ENCODE results near the gene C14orf93. TPM values are rescaled to one million over a fixed set of nuclear protein-coding genes. Genes with fewer than 3 reads are reported as not detected.

The C14orf93 gene
- total and polyA plus RNA-seq, 2 donors (not counting 1 experiment from before 2014, with no cell fraction given): 17.9 to 26.8 TPM

DNA sequence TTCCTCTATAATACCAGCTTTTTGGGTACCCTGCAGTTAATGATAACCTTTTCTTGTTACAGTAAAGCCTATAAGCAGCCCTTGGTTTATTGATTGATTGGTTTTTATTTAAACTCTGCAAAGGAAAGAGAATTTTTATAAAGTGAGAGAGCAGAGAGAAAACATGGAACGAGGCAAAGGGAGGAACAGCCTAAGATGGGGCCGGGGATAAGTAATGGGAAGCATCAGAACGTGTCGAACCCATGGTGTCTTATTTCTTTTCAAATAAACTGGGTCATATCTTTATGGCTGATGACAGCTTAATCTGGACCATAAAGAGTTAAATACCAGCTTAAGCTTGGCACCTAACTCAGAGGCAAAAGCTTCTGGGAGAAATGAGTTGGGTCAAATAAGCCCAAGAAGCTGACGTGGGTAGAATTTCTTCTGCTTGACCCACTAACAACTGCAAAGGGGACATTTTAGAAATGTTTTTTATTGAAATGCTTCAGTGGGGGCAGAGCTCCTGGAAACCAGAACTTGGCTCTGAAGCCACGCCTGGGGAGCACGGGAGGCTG lies 12.0 kb upstream of the C14orf93 start:
- H3K27me3 Mint-ChIP-seq: no peaks in the 10 kb centered on the region
- no peak overlapping the region for H3K27ac Mint-ChIP-seq
- TF ChIP-seq, protein P1, sequence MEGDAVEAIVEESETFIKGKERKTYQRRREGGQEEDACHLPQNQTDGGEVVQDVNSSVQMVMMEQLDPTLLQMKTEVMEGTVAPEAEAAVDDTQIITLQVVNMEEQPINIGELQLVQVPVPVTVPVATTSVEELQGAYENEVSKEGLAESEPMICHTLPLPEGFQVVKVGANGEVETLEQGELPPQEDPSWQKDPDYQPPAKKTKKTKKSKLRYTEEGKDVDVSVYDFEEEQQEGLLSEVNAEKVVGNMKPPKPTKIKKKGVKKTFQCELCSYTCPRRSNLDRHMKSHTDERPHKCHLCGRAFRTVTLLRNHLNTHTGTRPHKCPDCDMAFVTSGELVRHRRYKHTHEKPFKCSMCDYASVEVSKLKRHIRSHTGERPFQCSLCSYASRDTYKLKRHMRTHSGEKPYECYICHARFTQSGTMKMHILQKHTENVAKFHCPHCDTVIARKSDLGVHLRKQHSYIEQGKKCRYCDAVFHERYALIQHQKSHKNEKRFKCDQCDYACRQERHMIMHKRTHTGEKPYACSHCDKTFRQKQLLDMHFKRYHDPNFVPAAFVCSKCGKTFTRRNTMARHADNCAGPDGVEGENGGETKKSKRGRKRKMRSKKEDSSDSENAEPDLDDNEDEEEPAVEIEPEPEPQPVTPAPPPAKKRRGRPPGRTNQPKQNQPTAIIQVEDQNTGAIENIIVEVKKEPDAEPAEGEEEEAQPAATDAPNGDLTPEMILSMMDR (IDR thresholded peaks at IDR 0.05): no peak
- no peak for TF ChIP-seq EZH2 (IDR thresholded peaks at IDR 0.05; ENCODE audit: borderline replicate concordance, insufficient read depth, low read depth, low read length, poor library complexity, severe bottlenecking)
- no peaks in the 10 kb centered on the region for H3K4me1 Mint-ChIP-seq
- Histone ChIP-seq H3K36me3 (replicated peaks in 1 of 2; ENCODE audit: control extremely low read depth in 1 of 2, control insufficient read depth in 1 of 2, extremely low read depth in 1 of 2, insufficient read depth in 2 of 2, low read length in 1 of 2) (peaks cover 0 to 13% of the 10 kb centered on the region in 2 experiments), H3K4me1 (ENCODE audit: control insufficient read depth in 2 of 2, insufficient read depth in 2 of 2, low read length in 2 of 2) (no peaks in the 10 kb centered on the region), H4K20me1 (ENCODE audit: control insufficient read depth, insufficient read depth, low read length, poor library complexity, severe bottlenecking) (no peaks in the 10 kb centered on the region), H3K4me3 (ENCODE audit: control extremely low read depth in 1 of 5, extremely low read depth in 1 of 5, insufficient read depth in 1 of 5, low read depth in 2 of 5, low read length in 4 of 5) (no peak overlapping the region), H3K79me2 (ENCODE audit: control insufficient read depth, insufficient read depth, low read length) (no peaks in the 10 kb centered on the region), H2AFZ (ENCODE audit: insufficient read depth, low read depth, low read length, poor library complexity, severe bottlenecking) (no peak overlapping the region), H3K27me3 (replicated peaks in 1 of 4; ENCODE audit: control extremely low read depth in 1 of 4, control insufficient read depth in 3 of 4, insufficient read depth in 4 of 4, low read length in 3 of 4) (no peaks in the 10 kb centered on the region), H3K27ac (ENCODE audit: low read length in 2 of 2) (no peak overlapping the region), H3K9me3 (ENCODE audit: control extremely low read depth in 1 of 3, control insufficient read depth in 2 of 3, insufficient read depth in 1 of 3, low read length in 2 of 3) (no peaks in the 10 kb centered on the region), H3K9ac (ENCODE audit: low read length) (no peak overlapping the region), H3K4me2 (replicated peaks; ENCODE audit: low read depth, low read length, poor library complexity, severe bottlenecking) (no peak overlapping the region)
- ATAC-seq (ENCODE audit: low read depth) (no peak), DNase-seq (no peak)
- no peak overlapping the region for H3K4me3 Mint-ChIP-seq
- intact Hi-C loops (cut with micrococcal nuclease): no loop called here
- 92% methylated on average over 2 of the region's 7 CpGs for WGBS (ENCODE audit: insufficient coverage)
- POLR2A ChIA-PET: no interaction called here
- no peaks in the 10 kb centered on the region for H3K9me3 Mint-ChIP-seq (ENCODE audit: insufficient read depth)
- CTCF ChIA-PET: interaction anchor here (1.0 to 1.5 kb wide), 4 partner anchors 27 to 47 kb away, joined by 3 to 5 read pairs (median 4); partner anchors contain the start of gene CDH24

DNA sequence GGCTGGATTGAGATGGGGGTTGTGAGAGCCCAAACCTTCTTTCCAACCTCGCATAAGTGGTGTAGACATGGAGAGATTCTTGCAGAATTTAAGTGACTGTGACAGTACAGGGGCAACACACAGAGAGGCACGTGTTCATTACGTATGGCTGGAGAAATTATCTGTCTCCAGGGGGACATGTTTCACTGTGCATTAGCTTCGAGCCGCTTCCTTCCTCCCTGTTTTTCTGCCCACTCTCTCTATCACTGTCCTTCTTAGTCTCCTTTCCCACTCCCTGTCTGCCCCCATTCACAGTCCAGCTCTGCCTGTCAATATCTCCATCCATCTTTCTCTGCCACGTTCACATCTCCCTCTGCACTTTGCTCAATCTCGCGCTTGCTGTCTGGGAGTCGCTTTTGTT lies 11.5 kb upstream of the C14orf93 start:
- Mint-ChIP-seq H3K27ac (no peak overlapping the region), H3K4me1 (no peaks in the 10 kb centered on the region), H3K9me3 (ENCODE audit: insufficient read depth) (no peaks in the 10 kb centered on the region), H3K27me3 (no peaks in the 10 kb centered on the region), H3K4me3 (no peak overlapping the region)
- DNase-seq (no peak), ATAC-seq (ENCODE audit: low read depth) (no peak)
- TF ChIP-seq EZH2 (IDR thresholded peaks at IDR 0.05; ENCODE audit: borderline replicate concordance, insufficient read depth, low read depth, low read length, poor library complexity, severe bottlenecking): no peak
- TF ChIP-seq, protein P1 (IDR thresholded peaks at IDR 0.05): no peak
- Histone ChIP-seq H3K27me3 (replicated peaks in 1 of 4; ENCODE audit: control extremely low read depth in 1 of 4, control insufficient read depth in 3 of 4, insufficient read depth in 4 of 4, low read length in 3 of 4) (no peaks in the 10 kb centered on the region), H3K9me3 (ENCODE audit: control extremely low read depth in 1 of 3, control insufficient read depth in 2 of 3, insufficient read depth in 1 of 3, low read length in 2 of 3) (no peaks in the 10 kb centered on the region), H3K27ac (ENCODE audit: low read length in 2 of 2) (no peak overlapping the region), H4K20me1 (ENCODE audit: control insufficient read depth, insufficient read depth, low read length, poor library complexity, severe bottlenecking) (no peaks in the 10 kb centered on the region), H3K79me2 (ENCODE audit: control insufficient read depth, insufficient read depth, low read length) (no peaks in the 10 kb centered on the region), H3K9ac (ENCODE audit: low read length) (no peak overlapping the region), H3K4me2 (replicated peaks; ENCODE audit: low read depth, low read length, poor library complexity, severe bottlenecking) (no peak overlapping the region), H3K4me1 (ENCODE audit: control insufficient read depth in 2 of 2, insufficient read depth in 2 of 2, low read length in 2 of 2) (no peaks in the 10 kb centered on the region), H3K36me3 (replicated peaks in 1 of 2; ENCODE audit: control extremely low read depth in 1 of 2, control insufficient read depth in 1 of 2, extremely low read depth in 1 of 2, insufficient read depth in 2 of 2, low read length in 1 of 2) (peaks cover 0 to 13% of the 10 kb centered on the region in 2 experiments), H3K4me3 (ENCODE audit: control extremely low read depth in 1 of 5, extremely low read depth in 1 of 5, insufficient read depth in 1 of 5, low read depth in 2 of 5, low read length in 4 of 5) (no peak overlapping the region), H2AFZ (ENCODE audit: insufficient read depth, low read depth, low read length, poor library complexity, severe bottlenecking) (no peak overlapping the region)
- ChIA-PET CTCF (interaction anchor here (1.0 to 1.5 kb wide), 5 partner anchors 27 to 48 kb away, joined by 3 to 5 read pairs (median 3); partner anchors contain the start of gene CDH24), POLR2A (no interaction called here)
- intact Hi-C loops (cut with micrococcal nuclease): no loop called here
- 96% methylated on average over 9 of the region's 9 CpGs for WGBS (ENCODE audit: insufficient coverage)
